ENCODE data around the gene DNAJC17.

- TF ChIP-seq REST (IDR thresholded peaks at IDR 0.05) (no peak), CTCF (IDR thresholded peaks at IDR 0.05; ENCODE audit: low read depth, low read length, missing input control) (no peak), YY1 (IDR thresholded peaks at IDR 0.05) (no peak), JUND (IDR thresholded peaks at IDR 0.05) (no peak), FOXA1 (IDR thresholded peaks at IDR 0.05) (no peak), FOXA2 (IDR thresholded peaks at IDR 0.05) (no peak), SP1 (IDR thresholded peaks at IDR 0.05) (no peak), RAD21 (IDR thresholded peaks at IDR 0.05) (no peak), MAX (IDR thresholded peaks at IDR 0.05) (no peak), GABPA (IDR thresholded peaks at IDR 0.05 in 1 of 2, conservative IDR thresholded peaks at IDR 0.05 in 1 of 2) (no peak), HNF4A (conservative IDR thresholded peaks at IDR 0.05) (no peak), ZBTB33 (IDR thresholded peaks at IDR 0.05) (no peak), TAF1 (conservative IDR thresholded peaks at IDR 0.05) (no peak)
Observed at GRCh38 chr15:40766194-40766815, 41.0 kb downstream of the DNAJC17 start.

All from liver (tissue), 3 donors.